C4-2B (cell line): ENCODE data around the gene SLC26A4.

ENCODE experiments used
- CTCF ChIP-seq: fragments of 450-650 bp; conservative IDR thresholded peaks from 2 replicates; pipeline ENCODE4 v1.5.1; 2017; ENCODE audit warnings: mild to moderate bottlenecking
- ZFX ChIP-seq: fragments of 450-650 bp; IDR thresholded peaks from 2 replicates; pipeline ENCODE4 v1.6.1; 2017

- TF ChIP-seq CTCF (no peak), ZFX (no peak)
Measured at GRCh38 chr7:107767391-107767790, 106.8 kb downstream of the SLC26A4 start.
